GM19239 (cell line): Measurements from ENCODE around the gene VPS13D.
A peak's percentile ranks its signal among the peaks of the same experiment; 100 is the strongest.

Source experiments
- DNase-seq: peaks from one replicate; pipeline ENCODE4 v3.0.0; 2011; ENCODE audit warnings: low spot score; ENCODE audit not compliant: insufficient read length
- FAIRE-seq: peaks from 2 replicates; lab custom pipeline; 2011; peaks lifted over from hg19 to GRCh38; lab: Jason Lieb, UNC

The VPS13D gene

DNA sequence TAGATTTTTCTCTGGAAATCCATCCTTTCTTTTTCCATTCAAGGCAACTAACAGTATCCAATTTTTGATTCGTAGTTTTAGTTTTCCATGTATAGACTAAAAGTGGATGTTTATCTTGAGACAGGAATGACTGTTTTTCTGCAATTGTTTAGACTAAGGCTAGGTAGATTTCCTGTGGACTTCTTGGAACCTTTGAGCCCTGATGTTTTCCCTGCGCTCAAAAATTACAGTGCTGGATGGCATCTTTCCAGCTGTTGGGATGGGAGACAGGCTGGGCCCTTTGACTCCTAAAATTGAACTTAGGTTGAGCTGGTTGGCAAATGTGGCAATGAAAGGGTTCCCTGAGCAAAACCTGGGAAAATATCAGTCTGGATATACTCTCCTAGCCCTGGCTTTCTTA is 207.8 kb downstream of the VPS13D start:
- no peak for FAIRE-seq
- DNase-seq, result no peak

DNA sequence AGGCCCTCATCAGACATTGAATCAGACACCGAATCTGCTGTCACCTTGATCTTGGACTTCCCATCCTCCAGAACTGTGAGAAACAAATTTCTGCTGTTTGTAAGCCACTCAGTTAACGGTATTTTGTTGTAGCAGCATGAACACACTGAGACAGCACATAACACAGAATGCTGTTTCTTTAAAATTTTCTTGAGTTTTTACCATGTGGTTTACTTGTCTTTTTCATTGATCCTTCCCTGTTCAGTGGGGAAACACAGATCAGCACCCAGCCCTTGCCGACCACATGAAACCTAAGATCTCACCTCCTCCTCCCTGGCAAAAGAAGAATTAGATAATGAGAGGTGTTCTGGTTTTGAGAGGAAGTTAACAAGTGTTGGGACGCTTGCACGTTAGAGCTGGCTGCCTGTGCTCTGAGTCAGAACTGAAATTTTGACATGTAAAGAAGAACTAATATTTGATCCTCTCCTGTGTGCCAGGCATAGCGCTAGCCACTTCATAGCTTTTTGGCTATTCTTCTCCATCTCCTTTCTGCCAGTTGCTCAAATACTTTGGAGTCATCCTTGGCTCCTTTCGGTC is 208.6 kb downstream of the VPS13D start:
- peak; percentile 15 for DNase-seq

DNA sequence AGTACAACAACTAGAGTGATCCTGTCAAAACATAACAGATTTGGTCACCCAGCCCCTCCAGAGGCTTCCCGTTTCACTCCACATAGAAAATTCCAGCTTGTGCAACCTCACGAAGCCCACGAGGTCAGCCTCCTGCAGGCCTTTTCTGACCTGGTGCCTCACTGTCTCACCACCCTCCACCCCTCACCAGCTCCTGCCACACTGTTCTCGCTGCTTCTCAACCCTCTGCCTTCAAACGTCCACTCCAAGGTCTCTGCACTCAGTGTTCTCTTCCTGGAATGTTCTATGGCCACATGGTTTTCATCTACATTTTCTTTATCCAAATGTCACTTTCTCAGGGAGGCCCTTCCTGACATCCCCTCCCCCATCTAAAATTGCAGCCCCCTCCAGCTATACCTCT is 209.2 kb downstream of the VPS13D start:
- DNase-seq, result no peak
- FAIRE-seq, result peak; percentile 35

More for the DNA sequence above, 208.6 kb downstream of the VPS13D start:
- peak; percentile 83 for FAIRE-seq

DNA sequence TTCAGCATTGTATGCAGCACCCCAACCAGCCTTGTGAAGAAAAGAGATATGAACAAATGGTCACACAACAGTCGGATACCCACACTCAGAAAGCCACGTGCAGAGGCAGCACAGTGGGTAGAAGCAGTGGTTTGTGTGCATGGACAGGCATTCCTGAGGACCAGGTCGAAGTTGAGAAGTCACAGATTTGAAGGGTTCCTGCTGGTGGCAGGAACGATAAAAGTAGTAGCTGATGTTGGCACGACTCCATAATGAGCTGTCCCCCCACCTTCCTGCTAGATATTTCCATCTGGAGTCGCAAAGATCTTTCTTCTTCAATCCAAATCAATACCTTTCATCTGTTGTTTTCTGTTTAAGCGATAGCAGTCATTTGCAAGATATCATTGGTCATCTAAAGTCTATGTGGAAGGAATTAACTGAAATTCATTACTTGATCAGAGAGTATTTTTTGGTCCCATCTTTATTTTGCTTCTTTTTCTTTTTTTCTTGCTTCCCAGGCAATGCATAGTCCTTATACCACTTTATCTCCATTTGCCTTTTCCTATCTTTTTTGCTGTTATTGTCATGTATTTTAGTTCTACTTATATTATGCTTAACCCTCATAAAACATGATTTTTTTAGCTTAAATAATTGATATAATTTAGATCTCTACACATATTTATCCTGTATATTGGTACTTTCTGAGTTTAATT is 211.7 kb downstream of the VPS13D start:
- FAIRE-seq, result no peak
- DNase-seq, result no peak

DNA sequence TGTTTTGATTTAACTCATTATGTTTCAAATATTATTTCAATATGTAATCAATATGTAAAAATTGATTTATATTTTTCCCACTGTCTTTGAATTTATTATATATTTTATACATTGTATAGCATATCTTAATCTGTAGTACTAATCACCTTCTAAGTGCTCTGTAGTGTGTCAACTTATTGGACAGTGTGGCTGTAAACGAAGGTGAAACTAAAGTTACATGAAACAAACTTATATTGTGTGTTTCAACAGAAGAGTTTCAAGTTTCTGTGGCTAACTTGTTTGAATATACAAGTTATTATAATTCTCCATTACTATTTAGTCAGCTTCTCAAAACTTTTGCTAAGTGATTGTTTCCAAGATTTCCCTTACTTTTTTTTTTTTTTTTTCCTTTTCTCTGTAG is 212.4 kb downstream of the VPS13D start:
- FAIRE-seq, result no peak
- DNase-seq, result no peak

DNA sequence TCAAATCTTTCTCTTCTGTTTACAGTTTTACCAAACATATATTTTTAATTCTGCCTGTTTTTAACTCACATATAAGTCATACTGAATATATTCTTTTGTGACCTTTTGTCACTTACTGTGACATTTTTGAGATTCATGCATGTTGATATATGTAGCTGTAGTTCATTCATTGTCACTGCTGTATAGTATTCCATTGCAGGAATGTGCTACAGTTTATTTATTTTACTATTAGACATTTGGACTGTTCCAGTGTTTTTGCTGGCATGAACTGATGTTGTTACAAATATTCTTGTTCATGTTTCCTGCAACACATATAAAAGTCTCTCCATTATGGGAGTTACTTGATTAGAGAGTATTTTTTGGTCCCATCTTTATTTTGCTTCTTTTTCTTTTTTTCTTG is 213.3 kb downstream of the VPS13D start:
- DNase-seq (no peak), FAIRE-seq (no peak)

DNA sequence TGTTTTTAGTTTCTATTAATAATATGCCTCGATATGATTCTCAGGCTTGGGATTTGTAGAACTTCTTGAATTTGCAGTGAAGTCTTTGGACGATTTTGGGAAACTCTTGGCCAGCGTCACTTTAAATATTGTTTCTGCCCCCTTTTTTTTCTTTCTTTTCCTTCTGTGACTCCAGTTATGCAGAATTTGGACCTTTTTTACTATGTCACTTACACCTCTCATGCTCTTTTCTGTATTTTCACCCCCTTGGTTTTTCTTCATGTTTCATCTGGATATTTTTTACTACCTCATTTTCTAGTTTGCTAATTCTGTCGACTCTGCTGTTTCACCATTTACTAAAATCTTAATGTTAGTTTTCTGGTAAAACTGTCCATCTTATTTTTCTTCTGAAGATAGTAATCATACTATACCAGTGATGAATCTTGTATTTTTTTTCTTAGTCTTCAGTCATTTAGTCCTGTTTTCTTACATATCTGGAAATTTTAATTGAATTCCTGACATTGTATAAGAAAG is 214.6 kb downstream of the VPS13D start:
- no peak for DNase-seq
- no peak for FAIRE-seq

DNA sequence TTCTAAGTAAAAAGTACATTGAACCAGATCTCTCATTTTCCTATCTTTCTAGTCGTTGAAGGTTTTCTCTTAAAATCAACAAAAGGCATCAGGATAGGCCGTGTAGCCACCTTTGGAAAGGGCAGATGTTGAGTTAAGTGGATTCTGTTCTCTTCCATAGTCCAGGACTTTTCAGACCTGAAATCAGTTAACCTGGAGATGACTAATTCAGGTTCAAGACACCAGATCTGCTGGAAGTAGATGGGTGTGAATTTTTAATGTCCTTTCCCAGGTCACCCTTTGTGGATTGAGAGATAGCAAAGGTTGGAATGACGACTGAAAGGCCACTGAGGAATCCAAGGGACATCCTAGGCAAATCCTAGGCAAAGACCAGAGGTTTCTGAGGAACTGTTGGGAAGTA is 215.4 kb downstream of the VPS13D start:
- DNase-seq, result no peak
- no peak for FAIRE-seq

DNA sequence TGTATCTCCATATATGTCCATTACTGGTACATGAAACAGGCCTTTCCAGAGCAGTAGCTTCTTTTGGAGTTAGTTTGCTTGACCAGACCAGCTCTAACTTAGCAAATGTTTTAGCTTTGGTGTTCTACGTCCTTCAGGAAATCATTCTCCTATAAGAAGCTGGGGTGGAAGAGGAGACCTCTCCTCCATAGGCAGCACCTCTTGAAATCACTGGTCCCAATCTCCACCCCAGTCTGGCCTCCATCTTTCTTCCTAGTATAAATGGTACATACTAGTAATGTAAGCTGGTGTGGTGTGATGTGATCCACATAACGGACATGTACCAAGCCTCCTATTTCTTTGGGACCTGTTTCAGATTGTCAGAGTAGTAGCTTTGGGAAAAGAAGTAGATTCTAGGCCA is 216.8 kb downstream of the VPS13D start:
- no peak for FAIRE-seq

DNA sequence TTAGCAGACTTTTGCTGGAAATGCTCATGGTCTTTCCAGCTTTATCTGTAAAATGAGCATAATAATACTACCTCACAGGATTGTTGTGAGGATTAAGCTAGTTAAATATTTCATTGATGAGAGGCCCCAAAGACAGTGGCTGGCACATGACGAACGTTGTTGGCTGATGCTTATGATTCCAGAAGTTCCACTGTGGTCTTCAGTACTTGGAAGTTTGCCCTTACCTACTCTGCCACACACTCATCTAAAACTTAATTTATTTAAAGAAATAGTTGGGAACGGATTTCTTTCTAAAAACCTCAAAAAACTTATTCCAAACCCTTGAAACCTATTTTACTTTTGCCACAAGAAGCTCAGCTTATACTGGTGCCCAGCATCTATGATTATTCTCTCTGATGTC is 217.5 kb downstream of the VPS13D start:
- FAIRE-seq (no peak), DNase-seq (no peak)

More for the DNA sequence above, 216.8 kb downstream of the VPS13D start:
- DNase-seq, result no peak

DNA sequence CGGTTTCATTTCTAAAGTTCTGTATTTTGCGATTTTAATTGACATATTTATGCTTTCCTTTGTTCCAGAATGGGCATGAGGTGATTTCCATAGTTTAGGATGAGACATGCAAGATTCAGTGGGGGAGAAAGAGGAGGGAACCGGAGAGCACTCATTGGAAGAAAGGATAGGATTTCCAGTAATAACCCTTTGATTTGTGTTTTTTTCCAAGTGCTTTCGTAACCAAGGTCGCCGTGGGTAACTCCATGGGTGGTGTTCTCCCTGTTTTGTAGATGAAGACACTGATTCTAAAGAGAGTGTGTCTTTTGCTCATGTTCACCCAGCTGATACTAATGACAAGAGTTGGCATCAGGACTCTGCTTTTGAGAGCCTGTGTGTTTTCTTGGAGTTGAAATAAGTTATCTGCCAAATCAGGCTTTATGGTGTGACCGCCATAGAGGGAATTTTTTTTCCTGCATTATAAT is 218.1 kb downstream of the VPS13D start:
- DNase-seq (no peak), FAIRE-seq (no peak)

DNA sequence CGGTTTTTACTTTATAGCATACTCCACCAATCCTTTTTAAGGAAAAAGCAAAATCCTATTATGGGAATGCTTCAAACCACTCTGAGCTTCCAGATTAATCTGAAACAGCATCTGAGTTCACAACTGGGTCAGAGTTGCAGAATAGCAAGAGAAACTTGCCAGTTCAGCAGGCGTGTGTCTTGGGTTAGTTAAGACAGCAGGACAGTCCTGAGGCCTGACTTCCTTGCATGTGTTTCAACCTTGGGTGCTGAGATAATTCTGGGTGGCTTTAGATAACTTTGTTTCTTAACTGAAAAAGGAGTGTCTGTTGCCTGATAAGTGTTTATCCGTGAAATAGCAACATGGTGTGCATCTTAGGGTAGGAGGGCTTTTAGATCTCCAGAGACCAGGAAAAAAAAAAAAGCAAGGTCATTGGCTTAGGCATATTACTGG is 218.9 kb downstream of the VPS13D start:
- FAIRE-seq, result no peak
- no peak for DNase-seq

DNA sequence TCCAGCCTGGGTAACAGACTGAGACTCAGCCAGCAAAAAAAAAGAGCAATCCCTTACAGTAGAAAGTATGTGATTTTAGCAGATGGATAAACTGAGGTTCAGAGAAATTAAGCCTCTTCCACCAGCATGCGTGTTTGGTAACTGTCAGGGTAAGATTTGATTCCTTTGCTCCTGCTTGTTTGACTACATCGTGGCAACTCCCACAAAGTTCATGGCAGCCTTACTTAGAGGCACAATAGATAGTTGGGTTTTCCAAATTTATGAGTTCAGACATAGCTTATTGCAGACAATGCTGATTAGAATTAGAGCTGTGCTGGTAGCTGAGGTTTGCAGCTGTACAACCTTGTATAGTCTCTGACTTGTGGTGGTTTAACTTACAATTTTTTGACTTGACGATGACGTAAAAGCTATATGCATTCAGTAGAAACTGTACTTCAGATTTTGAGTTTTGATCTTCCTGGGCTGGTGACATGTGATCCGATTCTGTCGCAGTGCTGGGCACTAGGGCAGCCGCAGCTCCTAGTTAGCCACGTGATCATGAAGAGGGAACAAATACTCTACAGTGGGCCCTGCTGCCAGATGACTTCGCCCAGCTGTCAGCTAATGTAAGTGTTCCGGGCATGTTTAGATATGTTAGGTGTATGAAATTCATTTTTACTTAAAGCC is 220.4 kb downstream of the VPS13D start:
- peak; percentile 45 for FAIRE-seq
- DNase-seq, result no peak

DNA sequence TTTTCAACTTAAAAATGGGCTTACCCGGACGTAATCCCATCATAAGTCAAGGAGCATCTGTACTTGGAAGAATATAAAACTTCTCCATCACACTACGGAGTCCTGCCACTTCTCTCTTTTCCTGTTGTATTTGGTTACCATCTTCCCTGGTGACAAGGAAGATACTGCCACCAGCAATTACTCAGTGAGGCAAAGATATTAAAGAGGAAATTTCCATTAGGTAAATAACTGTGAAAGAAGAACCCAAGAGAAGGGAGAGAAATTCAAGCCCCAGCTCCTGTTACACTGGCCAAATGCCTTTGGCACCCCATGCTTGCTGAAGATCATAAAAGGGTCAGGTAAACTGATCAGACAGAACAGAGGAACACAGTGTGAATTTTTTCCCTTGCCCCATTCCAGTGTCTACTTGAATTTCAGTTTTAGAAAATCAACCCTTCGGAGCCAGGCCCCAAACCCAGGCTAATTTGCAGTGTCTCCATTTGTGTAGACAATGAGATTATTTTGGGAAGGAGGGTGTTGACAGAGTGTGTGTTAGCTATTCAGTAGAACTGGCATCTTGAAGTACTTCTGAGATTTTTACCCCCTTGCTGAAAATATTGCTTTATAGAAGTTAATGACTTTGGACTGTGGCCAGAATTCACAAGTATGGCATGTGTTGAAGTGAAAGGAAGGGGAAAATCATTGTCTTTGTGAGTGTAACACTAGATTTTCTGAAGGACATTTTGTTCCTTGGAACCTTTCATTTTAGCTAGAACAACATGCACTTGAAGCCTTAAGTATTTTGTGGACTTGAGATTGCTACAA is 221.1 kb downstream of the VPS13D start:
- FAIRE-seq (no peak), DNase-seq (no peak)

DNA sequence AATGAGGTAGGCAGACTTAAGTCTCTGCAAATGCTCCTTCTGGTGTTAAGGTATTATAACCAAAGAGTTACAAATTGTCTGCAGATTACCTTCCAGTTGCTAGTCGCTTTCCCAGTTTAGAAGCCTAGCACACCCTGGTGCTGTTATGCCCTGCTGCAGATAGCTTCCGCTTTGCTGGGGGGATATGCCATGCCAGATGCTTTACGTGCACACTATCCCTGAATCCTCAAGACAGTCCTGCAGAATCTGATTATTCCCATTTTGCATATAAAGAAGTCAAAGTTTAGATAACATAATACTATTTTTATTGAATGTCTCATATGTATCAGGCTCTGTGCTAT is 221.7 kb downstream of the VPS13D start:
- FAIRE-seq (no peak), DNase-seq (no peak)

DNA sequence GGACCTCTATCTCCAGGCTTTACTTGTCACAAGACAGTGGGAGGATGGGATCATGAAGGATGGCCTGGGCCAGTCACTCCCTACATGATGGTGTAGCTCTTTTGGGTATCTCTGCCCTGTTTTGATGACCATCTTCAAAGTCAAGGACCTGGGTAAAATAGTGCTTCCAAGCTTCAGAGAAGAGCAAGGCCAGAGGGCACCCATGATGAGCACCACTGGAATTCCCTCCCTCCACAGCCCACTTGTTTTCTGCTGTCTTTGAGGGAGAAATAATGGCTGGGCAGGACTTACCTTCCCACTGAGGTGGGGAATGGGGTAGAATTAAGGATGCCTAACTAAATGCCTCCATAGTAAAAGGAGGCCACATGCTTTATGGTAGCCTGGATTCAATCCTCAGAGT is 222.4 kb downstream of the VPS13D start:
- no peak for DNase-seq
- FAIRE-seq, result no peak

DNA sequence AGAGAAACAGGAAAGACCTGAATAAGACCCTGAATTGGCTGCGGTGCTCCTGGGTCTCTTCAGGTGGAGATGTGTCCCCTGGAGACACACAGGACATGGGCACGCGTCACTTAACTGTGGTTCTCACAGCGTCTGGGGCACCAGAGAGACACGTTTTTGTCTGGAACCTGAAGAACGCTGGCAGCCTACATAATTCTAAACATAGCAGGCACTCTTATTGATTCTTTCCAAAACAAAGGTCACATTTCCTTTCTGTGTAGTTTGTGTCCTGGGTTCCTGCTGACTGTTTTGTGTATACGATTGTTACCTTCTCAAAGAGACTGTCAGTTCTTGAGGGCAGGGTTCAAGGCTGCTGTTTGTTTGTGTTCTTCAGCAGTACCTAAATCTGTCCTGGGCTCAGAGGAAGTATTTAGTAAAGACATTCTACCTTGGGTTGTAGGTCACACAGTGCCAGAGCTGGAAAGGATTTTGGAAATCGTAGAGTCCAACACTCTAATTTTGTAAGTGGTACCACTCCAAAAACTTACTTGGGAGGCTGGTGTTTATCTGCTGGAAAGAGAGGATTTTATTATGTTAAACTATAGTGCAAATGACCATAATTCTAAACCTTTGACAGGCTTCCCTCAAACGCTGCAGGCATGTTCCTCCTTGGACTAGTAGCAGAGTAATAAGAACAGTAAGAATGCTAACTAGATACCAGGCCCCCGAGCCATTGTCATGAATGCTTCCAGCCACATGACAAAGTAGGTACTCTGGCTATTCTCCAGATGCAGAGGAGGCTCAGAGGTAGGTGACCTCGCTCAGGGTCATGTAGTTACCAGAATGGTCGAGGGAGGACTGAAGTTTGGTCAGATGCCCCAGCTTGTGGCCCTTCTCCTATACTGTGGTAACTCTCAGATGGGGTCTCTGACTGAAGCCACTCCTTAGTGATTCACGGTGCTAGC is 223.8 kb downstream of the VPS13D start:
- DNase-seq (no peak), FAIRE-seq (no peak)

DNA sequence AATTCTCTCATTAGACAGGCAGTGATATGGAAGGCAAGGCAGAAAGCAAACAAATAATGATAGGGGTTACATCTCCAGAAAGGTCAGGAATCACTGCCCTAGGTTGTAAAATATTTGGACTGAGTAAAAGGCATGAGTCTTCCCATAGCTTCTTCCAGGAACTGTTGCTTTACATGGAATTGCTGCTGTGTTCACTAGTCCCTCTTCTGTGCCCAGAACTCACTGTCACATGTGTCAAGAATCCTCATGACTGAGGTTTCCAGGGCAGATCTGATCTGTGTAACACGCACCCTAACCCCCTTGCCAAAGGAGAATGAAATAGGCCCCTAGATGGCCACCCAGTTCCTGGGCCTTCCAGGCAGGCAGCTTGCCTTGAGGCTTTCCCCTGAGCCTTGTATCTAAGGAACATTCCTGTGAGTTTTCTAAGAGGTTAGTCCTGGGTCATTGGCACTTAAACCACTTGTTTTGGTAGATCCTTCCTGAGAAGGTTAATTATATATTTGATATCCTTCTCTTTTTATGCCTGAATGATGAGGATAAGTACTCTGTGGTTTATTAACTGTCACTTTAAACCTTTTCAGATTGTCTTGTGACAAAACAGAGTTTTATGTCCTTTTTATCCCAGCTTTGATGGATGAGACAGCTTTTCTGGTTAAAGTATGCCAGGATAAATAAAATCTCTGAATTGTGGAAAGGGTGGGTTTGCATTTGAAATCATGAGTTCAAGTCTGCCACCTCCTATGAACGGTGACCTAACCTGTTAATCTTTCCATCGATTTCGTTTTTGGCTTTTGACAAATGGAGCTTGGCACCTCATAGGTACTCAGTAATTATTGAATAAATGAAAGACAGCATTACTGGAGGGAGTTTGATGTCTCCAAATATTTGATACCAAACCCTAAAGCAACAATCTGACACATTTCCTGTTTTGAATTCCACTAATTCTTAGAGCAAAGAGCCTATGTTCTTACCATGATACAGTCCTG is 224.9 kb downstream of the VPS13D start:
- DNase-seq (no peak), FAIRE-seq (no peak)
